Measurements from ENCODE around the gene CDH13.

- TF ChIP-seq CTCF (IDR thresholded peaks at IDR 0.05; ENCODE audit: borderline replicate concordance, extremely low read depth, low read length, poor library complexity, severe bottlenecking) (no peak), EZH2 (IDR thresholded peaks at IDR 0.05; ENCODE audit: borderline replicate concordance, low read depth, low read length, severe bottlenecking) (no peak)
Measured at GRCh38 chr16:83270640-83271039, 643.9 kb downstream of the CDH13 start.
